Fibroblast of pulmonary artery (primary cell): ENCODE results near the gene NFIA.

ENCODE experiments used
- DNase-seq: peaks from one replicate; pipeline ENCODE4 v3.0.0-alpha.2; 2010; ENCODE audit warnings: low read depth
- H3K4me3 ChIP-seq: replicated peaks from 2 replicates; pipeline ENCODE4 v1.5.1; 2011; ENCODE audit warnings: low read depth, mild to moderate bottlenecking, control low read depth, low read length, moderate library complexity
- CTCF ChIP-seq: IDR thresholded peaks from 2 replicates; pipeline ENCODE4 v1.5.1; 2011; ENCODE audit warnings: mild to moderate bottlenecking, control low read depth, low read length, inconsistent platforms; ENCODE audit errors: missing control alignments

The NFIA gene

GRCh38 chr1:61295818-61296537, 213.6 kb downstream of the NFIA start:
- no peak for DNase-seq
- no peak overlapping the region for H3K4me3 ChIP-seq
- no peak for TF ChIP-seq CTCF

GRCh38 chr1:61297887-61298286, 215.5 kb downstream of the NFIA start:
- no peak for DNase-seq
- H3K4me3 ChIP-seq = no peak overlapping the region
- TF ChIP-seq CTCF = no peak

GRCh38 chr1:61299463-61299862, 217.1 kb downstream of the NFIA start:
- TF ChIP-seq CTCF = no peak

GRCh38 chr1:61300899-61301298, 218.5 kb downstream of the NFIA start:
- H3K4me3 ChIP-seq = no peak overlapping the region
- no peak for DNase-seq
- no peak for TF ChIP-seq CTCF

More at GRCh38 chr1:61299463-61299862, 217.1 kb downstream of the NFIA start:
- no peak overlapping the region for H3K4me3 ChIP-seq
- DNase-seq = peak; percentile 43

GRCh38 chr1:61301824-61302657, 219.7 kb downstream of the NFIA start:
- DNase-seq = peak; percentile 92
- H3K4me3 ChIP-seq = no peak overlapping the region

GRCh38 chr1:61307422-61308142, 225.2 kb downstream of the NFIA start:
- DNase-seq = no peak
- H3K4me3 ChIP-seq = no peak overlapping the region
- no peak for TF ChIP-seq CTCF

More at GRCh38 chr1:61301824-61302657, 219.7 kb downstream of the NFIA start:
- TF ChIP-seq CTCF = no peak
